HG02970 (cell line): ENCODE data around the gene COL4A4.
A peak's percentile ranks its signal among the peaks of the same experiment; 100 is the strongest.

ENCODE experiments used
- ATAC-seq: cut with Tn5 transposase; IDR thresholded peaks from one replicate; pipeline ENCODE4 v1.9.1; 2021; ENCODE audit warnings: mild to moderate bottlenecking, moderate library complexity, moderate number of reproducible peaks; ENCODE audit not compliant: unreplicated experiment, low FRiP score

The COL4A4 gene

GRCh38 chr2:226991663-226992062 lies 172.3 kb downstream of the COL4A4 start:
- no peak for ATAC-seq

- ATAC-seq: no peak
These were observed 178.4 kb downstream of the COL4A4 start for GRCh38 chr2:226985583-226985946.

GRCh38 chr2:226984750-226985582 lies 179.0 kb downstream of the COL4A4 start:
- peak; percentile 84 for ATAC-seq

- ATAC-seq: no peak
These were observed 179.9 kb downstream of the COL4A4 start for GRCh38 chr2:226983895-226984749.

GRCh38 chr2:226981791-226982326 lies 182.1 kb downstream of the COL4A4 start:
- ATAC-seq: no peak

- ATAC-seq: no peak
These were observed 185.0 kb downstream of the COL4A4 start for GRCh38 chr2:226979004-226979403.

GRCh38 chr2:226978300-226978699 lies 185.7 kb downstream of the COL4A4 start:
- no peak for ATAC-seq

- ATAC-seq: no peak
These were observed 186.2 kb downstream of the COL4A4 start for GRCh38 chr2:226977775-226978190.

GRCh38 chr2:226973816-226974215 lies 190.2 kb downstream of the COL4A4 start:
- no peak for ATAC-seq

GRCh38 chr2:226971770-226972169 lies 192.2 kb downstream of the COL4A4 start:
- ATAC-seq: no peak

GRCh38 chr2:226971084-226971483 lies 192.9 kb downstream of the COL4A4 start:
- no peak for ATAC-seq

- no peak for ATAC-seq
These were observed 193.6 kb downstream of the COL4A4 start for GRCh38 chr2:226970362-226970761.

GRCh38 chr2:226969417-226970080 lies 194.5 kb downstream of the COL4A4 start:
- ATAC-seq: no peak

- ATAC-seq: no peak
These were observed 198.6 kb downstream of the COL4A4 start for GRCh38 chr2:226965376-226965775.

GRCh38 chr2:226963528-226963927 lies 200.5 kb downstream of the COL4A4 start:
- ATAC-seq: no peak

- ATAC-seq: no peak
These were observed 201.7 kb downstream of the COL4A4 start for GRCh38 chr2:226962176-226962773.

- no peak for ATAC-seq
These were observed 204.6 kb downstream of the COL4A4 start for GRCh38 chr2:226959418-226959817.

GRCh38 chr2:226956659-226957058 lies 207.3 kb downstream of the COL4A4 start:
- ATAC-seq: no peak

- no peak for ATAC-seq
These were observed 210.2 kb downstream of the COL4A4 start for GRCh38 chr2:226953826-226954225.

- no peak for ATAC-seq
These were observed 210.8 kb downstream of the COL4A4 start for GRCh38 chr2:226953206-226953605.
